Stimulated activated naive CD8-positive, alpha-beta T cell treated with anti-CD3 and anti-CD28 coated beads, Interleukin-15, Interleukin-2, amounts not matched to agents 100 ng/mL and 50 ng/mL, for 24 hours (primary cell): ENCODE results near the gene IL16.

Experiments
- H3K27ac Mint-ChIP-seq: one replicate; pipeline ENCODE4 v1.8.0; 2021; ENCODE audit warnings: mild to moderate bottlenecking, mixed read lengths
- H3K27me3 Mint-ChIP-seq: one replicate; pipeline ENCODE4 v1.8.0; 2021; ENCODE audit warnings: mixed read lengths
- H3K36me3 Mint-ChIP-seq: one replicate; pipeline ENCODE4 v1.8.0; 2021; ENCODE audit warnings: low read depth, mixed read lengths
- H3K4me1 Mint-ChIP-seq: one replicate; pipeline ENCODE4 v1.8.0; 2021; ENCODE audit warnings: low read depth, mixed read lengths
- H3K4me3 Mint-ChIP-seq: one replicate; pipeline ENCODE4 v1.8.0; 2021; ENCODE audit warnings: mild to moderate bottlenecking, mixed read lengths
- H3K9me3 Mint-ChIP-seq: one replicate; pipeline ENCODE4 v1.8.0; 2021; ENCODE audit warnings: mixed read lengths

Gene IL16

GRCh38 chr15:81293728-81294515 is 97.2 kb downstream of the IL16 start:
- Mint-ChIP-seq H3K9me3 (peaks cover 3% of the 10 kb centered on the region), H3K36me3 (peaks cover 10% of the 10 kb centered on the region), H3K27me3 (no peaks in the 10 kb centered on the region), H3K4me3 (peak overlapping the region; percentile 99), H3K27ac (peak overlapping the region; percentile 98), H3K4me1 (peaks cover 96% of the 10 kb centered on the region)

DNA sequence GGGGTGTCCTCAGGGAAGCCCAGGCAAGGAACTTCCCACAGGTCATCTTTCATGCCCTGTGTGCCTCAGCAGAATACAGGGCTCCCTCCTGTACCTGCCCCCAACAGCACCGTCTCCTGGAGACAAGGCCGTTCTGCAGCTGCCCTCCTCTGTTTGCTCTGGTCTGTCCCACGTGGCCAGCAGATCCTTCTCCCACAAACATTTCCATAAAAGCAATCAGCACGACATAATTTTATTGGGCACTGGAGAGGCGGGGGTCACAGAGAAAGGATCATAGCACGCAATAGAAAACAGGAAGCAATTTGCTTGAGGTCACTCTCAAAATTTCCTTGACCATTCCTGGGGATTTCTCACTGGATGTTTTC is 97.8 kb downstream of the IL16 start:
- H3K27ac Mint-ChIP-seq: peak overlapping the region; percentile 98
- peaks cover 16% of the 10 kb centered on the region for H3K36me3 Mint-ChIP-seq
- H3K4me3 Mint-ChIP-seq: peak overlapping the region; percentile 99
- H3K27me3 Mint-ChIP-seq: no peaks in the 10 kb centered on the region
- peaks cover 3% of the 10 kb centered on the region for H3K9me3 Mint-ChIP-seq
- H3K4me1 Mint-ChIP-seq: peaks cover 96% of the 10 kb centered on the region

DNA sequence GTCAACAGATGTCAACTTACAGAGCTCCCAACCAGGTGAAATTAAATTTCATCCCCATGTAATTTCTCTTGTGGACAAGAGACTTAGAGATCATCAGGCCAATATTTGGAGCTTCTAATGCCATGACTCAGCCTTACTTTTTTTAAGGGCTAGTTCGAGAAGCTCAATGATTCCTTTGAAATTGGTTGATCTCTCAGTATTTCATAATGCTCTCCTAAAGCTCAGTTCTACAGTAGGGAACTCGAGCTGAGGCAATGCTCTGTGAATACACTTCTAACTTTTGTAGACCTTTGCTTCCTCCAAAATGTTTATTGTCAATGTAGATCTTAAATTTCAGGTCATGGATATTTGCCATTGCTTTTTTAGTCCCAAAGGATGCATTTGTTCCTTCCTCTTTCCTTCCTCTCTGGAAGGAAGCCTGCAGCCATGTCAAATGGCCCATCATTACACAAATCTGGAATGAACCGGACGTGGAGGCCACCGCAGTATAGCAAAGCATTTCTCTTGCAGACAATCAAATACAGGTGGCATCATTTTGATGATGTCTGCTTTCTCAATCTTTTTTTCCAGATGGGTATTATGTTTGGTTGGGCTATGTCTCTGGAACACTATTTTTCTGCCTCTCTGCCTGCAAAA is 98.9 kb downstream of the IL16 start:
- Mint-ChIP-seq H3K4me3 (peak overlapping the region; percentile 99), H3K9me3 (no peaks in the 10 kb centered on the region)

DNA sequence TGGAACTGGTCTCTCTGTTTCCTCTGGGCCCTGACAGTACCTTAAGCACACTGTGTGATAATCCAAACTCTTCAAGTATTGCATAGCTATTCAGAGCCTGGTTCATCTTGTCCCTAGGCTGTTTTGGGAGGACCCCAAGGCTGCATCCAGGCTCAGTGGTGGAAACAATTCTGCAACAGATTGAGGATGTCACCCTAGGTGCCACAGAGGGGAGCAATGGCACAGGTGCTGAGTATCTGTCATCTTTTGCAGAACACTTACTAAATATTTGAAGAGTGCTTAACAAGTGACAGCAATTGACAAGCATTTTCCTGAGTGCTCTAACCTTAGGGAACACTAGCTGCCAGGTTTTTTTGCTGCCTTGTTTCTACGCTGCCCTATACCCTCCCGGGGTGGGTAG is 99.5 kb downstream of the IL16 start:
- H3K27ac Mint-ChIP-seq: peak overlapping the region; percentile 98
- no peaks in the 10 kb centered on the region for H3K27me3 Mint-ChIP-seq
- H3K4me3 Mint-ChIP-seq: peak overlapping the region; percentile 99
- peaks cover 32% of the 10 kb centered on the region for H3K36me3 Mint-ChIP-seq
- peaks cover 92% of the 10 kb centered on the region for H3K4me1 Mint-ChIP-seq
- H3K9me3 Mint-ChIP-seq: no peaks in the 10 kb centered on the region

More for the DNA sequence above, 98.9 kb downstream of the IL16 start:
- H3K36me3 Mint-ChIP-seq: peaks cover 27% of the 10 kb centered on the region
- H3K27ac Mint-ChIP-seq: peak overlapping the region; percentile 98
- H3K4me1 Mint-ChIP-seq: peaks cover 91% of the 10 kb centered on the region
- no peaks in the 10 kb centered on the region for H3K27me3 Mint-ChIP-seq

DNA sequence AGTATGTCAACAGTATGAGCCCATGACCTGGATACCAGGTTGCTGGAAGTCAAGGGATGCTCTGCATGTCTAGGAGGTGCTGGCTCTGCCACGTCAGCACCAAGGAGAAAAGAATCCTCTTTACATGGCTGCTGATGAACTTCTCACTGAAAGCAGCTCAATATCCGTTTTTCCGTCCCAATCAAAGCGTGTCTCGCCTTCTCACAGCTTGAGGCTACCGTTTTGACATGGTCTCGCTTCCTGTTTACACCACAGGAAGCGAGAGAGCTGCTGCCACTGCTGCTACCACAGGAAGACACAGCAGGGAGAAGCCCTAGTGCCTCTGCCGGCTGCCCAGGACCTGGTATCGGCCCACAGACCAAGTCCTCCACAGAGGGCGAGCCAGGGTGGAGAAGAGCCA is 100.0 kb downstream of the IL16 start:
- Mint-ChIP-seq H3K9me3 (no peaks in the 10 kb centered on the region), H3K27ac (peak overlapping the region; percentile 98), H3K27me3 (no peaks in the 10 kb centered on the region), H3K4me3 (peak overlapping the region; percentile 99), H3K4me1 (peaks cover 92% of the 10 kb centered on the region), H3K36me3 (peaks cover 37% of the 10 kb centered on the region)

DNA sequence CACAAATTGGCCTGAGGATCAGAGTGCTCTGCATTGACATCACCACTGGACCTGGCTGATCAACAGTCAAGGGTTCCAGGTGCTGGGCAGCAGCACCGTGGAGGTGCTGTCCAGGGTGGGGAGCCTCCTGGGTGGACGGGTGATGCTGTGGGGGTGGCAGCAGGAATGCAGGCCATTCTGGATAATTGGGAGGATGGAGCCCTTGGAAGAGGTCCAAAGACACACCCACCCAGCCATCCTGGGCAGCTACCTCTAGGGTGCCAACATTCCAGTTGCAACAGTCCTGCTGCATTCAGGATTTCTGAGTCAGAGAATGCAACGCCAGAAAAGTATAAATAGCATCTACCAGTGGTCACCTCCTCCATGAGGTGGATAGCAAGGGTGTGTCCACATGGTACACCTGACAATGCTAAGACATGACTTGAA is 100.5 kb downstream of the IL16 start:
- peaks cover 92% of the 10 kb centered on the region for H3K4me1 Mint-ChIP-seq
- peak overlapping the region; percentile 98 for H3K27ac Mint-ChIP-seq

DNA sequence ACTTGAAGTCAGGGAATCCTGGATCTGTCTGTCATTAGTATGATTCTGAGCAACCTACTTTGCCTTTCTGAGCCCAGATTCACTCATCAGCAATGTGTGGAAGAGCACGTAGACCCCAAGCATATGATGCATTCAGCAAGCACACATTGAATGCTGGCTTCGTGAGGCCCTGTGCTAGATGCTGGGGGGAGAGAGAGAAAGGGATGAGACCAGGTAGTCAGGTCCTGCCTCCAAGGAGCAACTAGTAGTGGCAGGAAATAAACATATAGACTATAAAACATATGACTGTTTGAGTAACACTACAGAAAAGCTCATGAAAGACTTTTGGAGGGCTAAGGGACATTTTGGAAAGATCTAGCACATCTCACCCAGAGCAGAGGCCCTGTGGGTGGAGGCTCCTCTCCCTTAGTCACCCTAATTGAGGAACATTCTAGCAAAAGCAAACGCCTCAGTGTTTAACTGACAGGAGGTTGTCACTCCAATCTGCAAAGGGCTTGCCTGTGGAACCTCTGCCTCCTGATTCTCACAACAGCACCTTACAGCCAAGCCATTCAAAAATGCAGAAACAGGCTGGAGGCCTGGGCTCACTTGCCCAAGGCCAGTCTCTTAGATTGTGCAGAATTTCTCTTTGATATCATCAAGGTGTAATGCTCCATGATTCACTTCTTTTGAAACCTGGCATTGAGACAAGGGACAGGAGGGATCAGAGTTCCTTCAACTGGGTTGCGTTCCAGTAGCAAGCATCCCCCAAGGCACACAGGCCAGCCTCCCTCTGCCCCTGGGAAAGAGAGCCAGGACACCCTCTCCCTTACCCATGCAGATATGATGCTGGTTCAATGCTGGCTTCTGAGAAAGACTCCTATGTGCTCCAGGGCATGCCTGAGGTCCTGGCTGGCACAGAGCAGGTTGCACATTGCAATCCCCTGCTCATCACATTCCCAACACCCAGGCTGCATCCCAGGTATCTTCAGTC is 101.2 kb downstream of the IL16 start:
- Mint-ChIP-seq H3K36me3 (peaks cover 49% of the 10 kb centered on the region), H3K4me3 (peak overlapping the region; percentile 99), H3K4me1 (peaks cover 92% of the 10 kb centered on the region), H3K9me3 (no peaks in the 10 kb centered on the region), H3K27ac (peak overlapping the region; percentile 98), H3K27me3 (no peaks in the 10 kb centered on the region)

More for the DNA sequence above, 100.5 kb downstream of the IL16 start:
- H3K9me3 Mint-ChIP-seq: no peaks in the 10 kb centered on the region
- H3K27me3 Mint-ChIP-seq: no peaks in the 10 kb centered on the region
- H3K36me3 Mint-ChIP-seq: peaks cover 42% of the 10 kb centered on the region
- H3K4me3 Mint-ChIP-seq: peak overlapping the region; percentile 99

DNA sequence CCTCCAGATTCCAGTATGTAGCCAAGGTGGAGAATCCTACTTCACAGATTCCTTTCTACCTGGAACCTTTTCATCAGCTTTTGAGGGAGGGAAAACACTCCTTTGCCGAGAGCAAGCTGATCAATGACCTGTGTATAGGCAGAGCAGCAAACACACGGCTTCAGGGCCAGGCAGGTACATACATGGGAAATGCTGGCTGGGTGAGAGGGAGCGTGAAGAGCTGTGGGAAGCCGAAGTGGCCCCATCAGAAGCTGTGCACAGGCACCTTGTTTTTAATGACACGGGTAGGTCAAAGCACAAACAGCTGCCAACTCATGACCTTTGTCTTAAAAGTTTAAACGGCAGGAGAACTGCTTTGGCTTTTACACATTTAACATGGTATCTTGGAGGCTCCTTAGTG is 101.9 kb downstream of the IL16 start:
- H3K9me3 Mint-ChIP-seq: no peaks in the 10 kb centered on the region
- peaks cover 57% of the 10 kb centered on the region for H3K36me3 Mint-ChIP-seq
- H3K4me3 Mint-ChIP-seq: peak overlapping the region; percentile 99
- peak overlapping the region; percentile 98 for H3K27ac Mint-ChIP-seq
- peaks cover 92% of the 10 kb centered on the region for H3K4me1 Mint-ChIP-seq
- H3K27me3 Mint-ChIP-seq: no peaks in the 10 kb centered on the region

GRCh38 chr15:81299156-81299555 is 102.5 kb downstream of the IL16 start:
- no peaks in the 10 kb centered on the region for H3K9me3 Mint-ChIP-seq
- peak overlapping the region; percentile 99 for H3K4me3 Mint-ChIP-seq
- H3K4me1 Mint-ChIP-seq: peaks cover 92% of the 10 kb centered on the region
- peaks cover 62% of the 10 kb centered on the region for H3K36me3 Mint-ChIP-seq
- peak overlapping the region; percentile 98 for H3K27ac Mint-ChIP-seq
- no peaks in the 10 kb centered on the region for H3K27me3 Mint-ChIP-seq

DNA sequence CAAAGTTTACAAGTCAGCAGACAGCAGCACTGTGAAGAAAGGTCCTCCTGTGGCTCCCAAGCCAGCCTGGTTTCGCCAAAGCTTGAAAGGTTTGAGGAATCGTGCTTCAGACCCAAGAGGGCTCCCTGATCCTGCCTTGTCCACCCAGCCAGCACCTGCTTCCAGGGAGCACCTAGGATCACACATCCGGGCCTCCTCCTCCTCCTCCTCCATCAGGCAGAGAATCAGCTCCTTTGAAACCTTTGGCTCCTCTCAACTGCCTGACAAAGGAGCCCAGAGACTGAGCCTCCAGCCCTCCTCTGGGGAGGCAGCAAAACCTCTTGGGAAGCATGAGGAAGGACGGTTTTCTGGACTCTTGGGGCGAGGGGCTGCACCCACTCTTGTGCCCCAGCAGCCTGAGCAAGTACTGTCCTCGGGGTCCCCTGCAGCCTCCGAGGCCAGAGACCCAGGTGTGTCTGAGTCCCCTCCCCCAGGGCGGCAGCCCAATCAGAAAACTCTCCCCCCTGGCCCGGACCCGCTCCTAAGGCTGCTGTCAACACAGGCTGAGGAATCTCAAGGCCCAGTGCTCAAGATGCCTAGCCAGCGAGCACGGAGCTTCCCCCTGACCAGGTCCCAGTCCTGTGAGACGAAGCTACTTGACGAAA is 103.1 kb downstream of the IL16 start:
- Mint-ChIP-seq H3K27ac (peak overlapping the region; percentile 98), H3K4me1 (peaks cover 92% of the 10 kb centered on the region), H3K9me3 (no peaks in the 10 kb centered on the region), H3K27me3 (no peaks in the 10 kb centered on the region), H3K36me3 (peaks cover 68% of the 10 kb centered on the region), H3K4me3 (peak overlapping the region; percentile 99)

DNA sequence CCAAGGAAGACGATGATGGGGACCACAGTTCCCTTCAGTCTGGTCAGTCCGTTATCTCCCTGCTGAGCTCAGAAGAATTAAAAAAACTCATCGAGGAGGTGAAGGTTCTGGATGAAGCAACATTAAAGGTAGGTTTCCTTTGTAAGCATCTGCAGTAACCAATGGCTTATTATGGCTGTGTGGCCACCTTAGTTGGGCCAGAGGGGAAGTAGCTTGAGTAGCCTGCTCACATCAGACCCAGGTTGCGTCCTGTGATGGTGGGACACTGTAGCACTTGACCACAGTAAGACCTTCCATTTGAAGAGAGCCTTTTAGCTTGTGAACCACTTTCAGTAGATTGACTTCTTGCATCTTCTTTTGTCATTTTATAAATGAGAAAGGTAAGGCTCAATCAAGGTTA is 104.7 kb downstream of the IL16 start:
- peak overlapping the region; percentile 99 for H3K4me3 Mint-ChIP-seq
- peak overlapping the region; percentile 98 for H3K27ac Mint-ChIP-seq
- no peaks in the 10 kb centered on the region for H3K27me3 Mint-ChIP-seq
- H3K9me3 Mint-ChIP-seq: no peaks in the 10 kb centered on the region
- peaks cover 84% of the 10 kb centered on the region for H3K36me3 Mint-ChIP-seq
- H3K4me1 Mint-ChIP-seq: peaks cover 92% of the 10 kb centered on the region

GRCh38 chr15:81301815-81302399 is 105.2 kb downstream of the IL16 start:
- Mint-ChIP-seq H3K27me3 (no peaks in the 10 kb centered on the region), H3K27ac (peak overlapping the region; percentile 98), H3K36me3 (peaks cover 87% of the 10 kb centered on the region), H3K9me3 (no peaks in the 10 kb centered on the region), H3K4me1 (peaks cover 91% of the 10 kb centered on the region), H3K4me3 (peak overlapping the region; percentile 99)

DNA sequence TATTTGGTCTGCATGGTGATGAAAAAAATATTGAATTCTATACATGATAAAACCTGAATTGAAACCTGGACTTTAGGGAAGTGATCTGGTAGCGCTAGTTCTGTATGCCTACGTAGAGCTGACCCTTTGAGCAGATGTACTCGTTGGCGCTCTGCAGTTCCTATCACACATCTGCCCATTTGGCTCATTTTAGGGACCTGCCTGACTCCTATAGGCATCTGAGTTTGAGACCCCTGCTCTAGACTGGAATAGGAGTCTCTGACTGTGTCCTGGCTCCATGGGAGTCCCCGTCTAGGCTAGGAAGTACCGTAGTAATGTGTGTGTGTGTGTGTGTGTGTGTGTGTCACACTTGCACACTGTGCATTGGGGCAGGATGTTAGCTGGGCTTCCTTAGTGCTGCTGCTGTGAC is 106.0 kb downstream of the IL16 start:
- peaks cover 87% of the 10 kb centered on the region for H3K36me3 Mint-ChIP-seq
- peaks cover 91% of the 10 kb centered on the region for H3K4me1 Mint-ChIP-seq
- peak overlapping the region; percentile 98 for H3K27ac Mint-ChIP-seq
- H3K27me3 Mint-ChIP-seq: no peaks in the 10 kb centered on the region
- peak overlapping the region; percentile 99 for H3K4me3 Mint-ChIP-seq
- H3K9me3 Mint-ChIP-seq: no peaks in the 10 kb centered on the region
